Right renal pelvis (tissue), 4 donors: ENCODE measurements around the gene EDNRB. TPM values are rescaled to one million over a fixed set of nuclear protein-coding genes. Genes with fewer than 3 reads are reported as not detected.

Experiments
- DNase-seq, 4 donors: peaks; one replicate each; pipeline ENCODE4 v3.0.0-alpha.2; 2013; ENCODE audit warnings: low read depth in 4 of 4, low spot score in 3 of 4, missing footprints in 1 of 4
- polyA plus RNA-seq, 4 donors: library from polyadenylated mRNA; unstranded; fragments of 120-200 nt; gene quantifications; one replicate each; pipeline ENCODE4 v1.2.1, GENCODE V29; 2013; ENCODE audit not compliant: insufficient read length in 4 of 4

Gene EDNRB
- polyA plus RNA-seq, 4 donors, result 69.1 to 94.7 (median 87.5) TPM

DNA sequence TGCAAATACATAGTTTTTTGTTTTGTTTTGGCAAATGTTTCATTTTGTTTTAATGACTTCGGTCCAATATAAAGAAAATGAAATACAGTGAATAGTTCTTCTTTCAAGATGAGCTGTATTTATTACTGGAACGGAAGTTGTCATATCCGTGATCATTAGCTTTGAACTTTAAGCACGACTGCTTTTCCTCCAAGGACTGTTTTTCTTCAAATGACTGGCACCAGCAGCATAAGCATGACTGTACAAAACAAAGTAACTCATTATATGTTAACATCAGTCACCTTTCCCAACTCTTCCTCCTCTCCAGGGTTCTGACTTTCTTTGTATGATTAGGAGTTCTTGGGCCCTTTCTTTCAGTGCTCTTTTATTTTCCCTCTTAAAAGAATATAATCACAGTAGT lies 20.5 kb downstream of the EDNRB start:
- no peak for DNase-seq

DNA sequence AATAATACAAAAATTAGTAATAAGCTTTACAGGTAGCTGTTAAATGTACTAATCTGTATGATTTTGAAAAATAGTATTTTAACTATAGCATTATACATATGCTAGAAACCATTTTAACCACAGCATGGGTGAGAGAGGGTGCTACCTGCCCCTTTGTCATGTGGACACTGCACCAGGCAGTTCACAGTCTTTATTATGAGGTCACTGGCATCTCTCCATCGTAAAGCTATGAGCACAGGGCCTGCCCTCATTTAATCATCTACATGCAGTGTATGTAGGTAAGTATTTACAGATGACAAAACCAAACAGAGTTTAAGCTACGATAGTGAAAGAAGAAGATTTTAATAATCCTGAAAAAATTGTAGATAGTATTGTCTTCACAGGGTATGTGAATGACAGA lies 21.7 kb downstream of the EDNRB start:
- no peak for DNase-seq

- no peak for DNase-seq
Measured at GRCh38 chr13:77896536-77896935, 22.1 kb downstream of the EDNRB start.

DNA sequence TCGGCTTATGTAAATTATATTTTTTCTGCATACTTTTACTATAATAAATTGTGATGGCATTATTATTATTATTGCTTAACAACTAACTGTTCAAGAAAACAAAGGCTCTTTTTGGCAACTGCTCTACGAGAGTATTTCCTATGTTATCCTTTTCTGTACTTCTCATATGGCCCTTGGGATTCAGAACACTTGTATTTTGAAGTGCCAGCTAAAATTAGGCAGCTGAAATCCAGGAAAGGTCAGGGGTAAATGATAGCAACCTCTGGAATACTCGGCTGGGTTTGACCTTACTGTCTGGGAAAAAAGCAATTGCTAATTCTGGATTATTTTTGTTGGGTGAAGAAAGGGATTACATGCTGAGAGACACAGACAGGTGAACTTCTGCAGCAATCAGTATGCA lies 23.9 kb downstream of the EDNRB start:
- no peak for DNase-seq

- DNase-seq, result no peak
Measured at GRCh38 chr13:77893066-77893465, 25.6 kb downstream of the EDNRB start.

- no peak for DNase-seq
Measured at GRCh38 chr13:77892491-77892890, 26.1 kb downstream of the EDNRB start.

GRCh38 chr13:77891486-77891885 lies 27.1 kb downstream of the EDNRB start:
- no peak for DNase-seq

GRCh38 chr13:77891041-77891440 lies 27.6 kb downstream of the EDNRB start:
- DNase-seq, result no peak

- no peak for DNase-seq
Measured at GRCh38 chr13:77883328-77883727, 35.3 kb downstream of the EDNRB start.

DNA sequence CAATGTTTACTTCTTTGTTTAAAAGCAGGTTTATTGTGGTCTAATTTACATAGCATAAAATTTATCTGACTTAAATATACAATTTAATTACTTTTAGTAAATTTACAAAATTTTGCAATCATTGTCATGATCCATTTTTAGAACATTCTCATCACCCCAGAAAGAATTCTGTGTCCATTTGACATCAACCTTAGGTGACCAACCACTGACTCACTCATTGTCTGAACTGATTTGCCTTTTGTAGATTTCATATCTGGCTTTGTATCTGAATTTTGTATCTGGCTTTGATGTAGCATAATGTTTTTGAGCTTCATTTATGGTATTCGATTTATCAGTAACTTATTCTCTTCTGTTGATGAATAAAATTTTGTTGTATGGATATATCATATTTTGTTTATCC lies 40.4 kb downstream of the EDNRB start:
- no peak for DNase-seq

DNA sequence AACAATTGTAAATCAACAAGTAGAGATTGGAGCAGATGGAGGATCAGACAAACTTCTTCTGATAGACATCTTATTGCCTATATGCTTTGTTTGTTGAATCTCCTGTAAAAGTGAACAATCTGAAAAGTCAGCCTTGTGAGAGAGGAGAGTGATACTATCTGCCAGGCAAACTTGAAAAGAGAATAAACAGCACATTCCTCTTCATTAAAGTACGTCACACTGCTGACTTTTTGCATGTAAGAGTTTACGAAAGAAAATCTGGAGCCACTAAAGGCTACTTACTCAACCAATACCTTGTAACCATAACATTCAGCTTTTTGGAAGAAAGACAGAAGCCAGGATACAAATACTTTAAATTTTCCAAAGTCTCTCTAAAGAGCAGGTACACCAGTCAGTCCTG lies 42.5 kb downstream of the EDNRB start:
- no peak for DNase-seq

DNA sequence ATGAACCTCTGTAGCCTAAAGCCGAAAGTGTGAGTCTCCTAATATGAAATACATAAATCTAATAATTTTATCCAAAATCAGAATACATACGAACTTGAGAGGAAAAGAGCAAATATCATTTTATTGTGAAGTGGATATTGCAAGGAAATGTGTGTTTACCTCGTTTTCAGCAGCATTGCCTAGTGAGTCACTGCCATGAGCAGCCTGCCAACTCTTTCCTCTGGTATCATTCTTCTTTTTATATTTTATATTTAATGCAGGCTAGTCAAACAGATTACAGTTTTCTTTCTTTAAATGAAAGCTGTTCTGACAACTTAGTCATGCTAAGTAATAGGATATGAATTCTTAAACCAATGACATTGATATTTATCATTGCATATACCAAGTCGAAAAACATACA lies 44.2 kb downstream of the EDNRB start:
- no peak for DNase-seq

- no peak for DNase-seq
Measured at GRCh38 chr13:77872995-77873394, 45.6 kb downstream of the EDNRB start.

- no peak for DNase-seq
Measured at GRCh38 chr13:77871596-77871995, 47.0 kb downstream of the EDNRB start.

DNA sequence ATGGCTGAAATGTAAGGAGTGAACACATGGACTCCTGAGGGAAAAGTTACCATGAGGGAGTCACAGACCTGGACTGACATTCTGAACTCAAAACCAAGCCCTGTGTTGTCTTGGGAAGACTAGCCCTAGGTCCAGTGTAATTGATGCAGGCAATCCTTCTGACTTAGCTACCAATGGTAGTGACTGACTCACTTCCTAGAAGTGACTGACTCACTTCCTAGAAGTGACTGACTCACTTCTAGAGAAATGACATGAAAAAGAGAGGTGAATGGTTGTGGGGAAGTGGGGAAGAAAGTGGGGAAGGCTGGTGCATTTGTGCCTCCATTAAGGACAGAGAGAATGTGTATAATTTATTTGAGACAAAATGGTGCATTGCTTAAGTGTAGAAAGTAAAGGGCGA lies 49.9 kb downstream of the EDNRB start:
- DNase-seq, result no peak

DNA sequence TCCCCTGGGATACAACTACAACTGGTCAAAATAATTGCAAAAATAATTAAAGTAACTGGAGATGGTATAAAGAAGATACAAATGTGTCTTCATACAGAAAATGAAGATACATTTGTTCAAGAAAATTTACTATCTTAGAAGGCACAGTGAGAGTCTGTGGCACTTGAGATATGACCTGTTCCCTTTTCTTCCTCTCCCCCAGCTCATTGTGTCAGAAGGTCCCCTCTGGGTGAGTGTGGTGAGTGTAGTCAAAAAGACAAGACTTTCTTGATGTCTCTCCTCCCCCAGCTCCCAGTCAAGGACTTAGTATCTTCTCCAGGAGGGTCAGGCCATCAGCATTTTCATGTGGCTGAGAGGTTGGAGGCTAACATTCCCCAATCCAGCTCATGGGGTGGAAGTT lies 51.7 kb downstream of the EDNRB start:
- no peak for DNase-seq

GRCh38 chr13:77865622-77866021 lies 53.0 kb downstream of the EDNRB start:
- DNase-seq, result no peak

DNA sequence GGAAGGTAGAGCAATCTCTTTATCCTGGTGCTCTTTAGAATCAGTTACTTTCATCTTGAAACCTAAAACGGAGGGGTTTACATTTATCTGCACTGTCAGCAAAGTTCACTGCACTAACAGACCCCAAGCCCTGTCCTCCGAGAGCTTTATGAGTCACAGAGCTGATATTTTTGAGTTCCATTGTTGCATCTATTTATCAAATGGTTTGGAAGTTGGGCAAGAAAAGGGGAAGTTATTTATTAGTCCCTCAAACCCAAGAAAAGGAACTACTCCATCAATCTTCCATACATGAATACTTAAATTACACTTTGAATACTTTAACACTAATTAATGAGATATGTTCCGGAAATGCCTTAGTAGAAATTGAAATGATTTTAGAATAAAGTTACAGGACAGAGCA lies 55.5 kb downstream of the EDNRB start:
- DNase-seq, result no peak

- no peak for DNase-seq
Measured at GRCh38 chr13:77861741-77862140, 56.9 kb downstream of the EDNRB start.

GRCh38 chr13:77860507-77860981 lies 58.1 kb downstream of the EDNRB start:
- DNase-seq, result peak in 2 of 4 donors; percentile 39 to 60

- DNase-seq, result no peak
Measured at GRCh38 chr13:77859450-77859849, 59.2 kb downstream of the EDNRB start.

DNA sequence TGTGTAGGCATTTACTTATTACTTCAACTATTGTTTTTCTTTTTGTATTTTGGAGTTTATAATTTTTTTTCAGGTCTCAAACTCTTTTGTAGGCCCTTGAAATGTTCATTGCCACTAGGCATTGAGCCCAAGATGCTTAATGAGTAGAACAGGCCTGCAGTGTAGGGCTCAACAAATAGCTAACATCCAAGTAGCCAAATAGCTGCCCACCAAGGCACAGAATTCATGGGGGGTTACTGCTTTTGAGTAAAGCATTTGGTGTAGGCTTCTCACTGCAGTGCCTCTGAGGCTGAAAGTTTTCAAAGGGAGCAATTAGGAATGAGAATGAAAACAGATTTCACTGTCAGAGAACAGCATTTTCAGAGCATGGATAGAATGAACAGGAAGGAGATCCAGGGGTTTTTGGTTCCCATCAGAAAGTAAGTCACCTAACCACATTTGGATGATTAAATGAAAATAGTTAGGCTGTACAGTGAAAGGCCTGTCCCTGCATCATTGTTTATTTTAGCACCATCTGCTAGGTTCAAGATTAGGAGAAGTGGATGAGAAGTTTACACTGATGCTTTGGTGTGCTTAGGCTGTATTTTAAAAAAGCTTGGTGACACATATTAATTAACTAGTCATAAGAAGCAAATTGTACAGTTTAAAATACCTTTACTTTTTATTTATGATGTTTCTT lies 61.0 kb downstream of the EDNRB start:
- DNase-seq, result no peak

- no peak for DNase-seq
Measured at GRCh38 chr13:77853703-77854102, 64.9 kb downstream of the EDNRB start.
